Loucy (cell line): ENCODE measurements around the gene CEP112.

Source experiments
- H2AFZ ChIP-seq: fragments of 200-600 bp; sonication (generic); 2 replicates; pipeline ENCODE4 v1.6.0; 2016; ENCODE audit warnings: antibody characterized with exemption, mild to moderate bottlenecking, low read length, moderate library complexity
- H3F3A ChIP-seq: fragments of 200-600 bp; 2 replicates; pipeline ENCODE4 v1.6.0; 2016; ENCODE audit warnings: antibody characterized with exemption, low read depth, mild to moderate bottlenecking
- H3K27me3 ChIP-seq: fragments of 200-600 bp; sonication (generic); 2 replicates; pipeline ENCODE4 v1.6.1; 2014; ENCODE audit warnings: low read length, mild to moderate bottlenecking; ENCODE audit not compliant: insufficient read depth, poor library complexity, severe bottlenecking
- H3K36me3 ChIP-seq: fragments of 200-600 bp; sonication (generic); 2 replicates; pipeline ENCODE4 v1.6.1; 2016; ENCODE audit warnings: low read length; ENCODE audit not compliant: insufficient read depth
- H3K4me1 ChIP-seq: fragments of 200-600 bp; sonication (generic); 2 replicates; pipeline ENCODE4 v1.5.1; 2014; ENCODE audit warnings: low read length, mild to moderate bottlenecking; ENCODE audit not compliant: insufficient read depth, poor library complexity, severe bottlenecking
- H3K4me2 ChIP-seq: fragments of 200-600 bp; sonication (generic); 2 replicates; pipeline ENCODE4 v1.6.0; 2014; ENCODE audit warnings: antibody characterized with exemption, low read length, low read depth, mild to moderate bottlenecking; ENCODE audit not compliant: poor library complexity, severe bottlenecking
- H3K4me3 ChIP-seq: fragments of 200-600 bp; sonication (generic); 2 replicates; pipeline ENCODE4 v1.5.1; 2014; ENCODE audit warnings: low read length, mild to moderate bottlenecking, mixed read lengths; ENCODE audit not compliant: poor library complexity, severe bottlenecking
- H3K79me2 ChIP-seq: fragments of 200-600 bp; sonication (generic); 2 replicates; pipeline ENCODE4 v1.6.1; 2014; ENCODE audit warnings: low read length; ENCODE audit not compliant: insufficient read depth
- H3K9ac ChIP-seq: fragments of 200-600 bp; sonication (generic); 2 replicates; pipeline ENCODE4 v1.6.0; 2014; ENCODE audit warnings: mild to moderate bottlenecking, low read depth, low read length, moderate library complexity; ENCODE audit not compliant: poor library complexity, severe bottlenecking
- H3K9me2 ChIP-seq: fragments of 200-600 bp; sonication (generic); replicated peaks from 2 replicates; pipeline ENCODE4 v1.6.1; 2016; ENCODE audit warnings: low read depth, low read length, mixed read lengths
- H3K9me3 ChIP-seq: fragments of 200-600 bp; sonication (generic); 2 replicates; pipeline ENCODE4 v1.6.1; 2014; ENCODE audit warnings: mild to moderate bottlenecking, antibody characterized with exemption, low read length, low read depth; ENCODE audit not compliant: insufficient read depth
- H4K20me1 ChIP-seq: fragments of 200-600 bp; sonication (generic); 2 replicates; pipeline ENCODE4 v1.6.0; 2014; ENCODE audit warnings: antibody characterized with exemption, low read length, mild to moderate bottlenecking; ENCODE audit not compliant: insufficient read depth, poor library complexity, severe bottlenecking
- CTCF ChIP-seq: fragments of 200-600 bp; sonication (generic); conservative IDR thresholded peaks from 2 replicates; pipeline ENCODE4 v1.5.1; 2014; ENCODE audit warnings: mild to moderate bottlenecking, antibody characterized with exemption, low read length
- EZH2phosphoT487 ChIP-seq: fragments of 200-600 bp; IDR thresholded peaks from 2 replicates; pipeline ENCODE4 v1.6.1; 2018; ENCODE audit warnings: antibody characterized with exemption, mild to moderate bottlenecking, moderate library complexity, borderline replicate concordance

CEP112 gene

GRCh38 chr17:65679165-65679845, 512.6 kb downstream of the CEP112 start:
- H3K27me3 ChIP-seq: no peaks in the 10 kb centered on the region
- H3K4me2 ChIP-seq: no peak overlapping the region
- H3K9me3 ChIP-seq: no peaks in the 10 kb centered on the region
- no peak overlapping the region for H3K4me3 ChIP-seq
- H4K20me1 ChIP-seq: no peaks in the 10 kb centered on the region
- TF ChIP-seq CTCF: no peak
- H3K79me2 ChIP-seq: no peaks in the 10 kb centered on the region
- no peaks in the 10 kb centered on the region for H3K9me2 ChIP-seq
- H3K9ac ChIP-seq: no peak overlapping the region
- H3F3A ChIP-seq: no peaks in the 10 kb centered on the region
- no peaks in the 10 kb centered on the region for H3K4me1 ChIP-seq
- no peak overlapping the region for H2AFZ ChIP-seq
- H3K36me3 ChIP-seq: no peaks in the 10 kb centered on the region

GRCh38 chr17:65678546-65678945, 513.4 kb downstream of the CEP112 start:
- Histone ChIP-seq H2AFZ (no peak overlapping the region), H3K79me2 (no peaks in the 10 kb centered on the region), H3K4me3 (no peak overlapping the region), H3K9me3 (no peaks in the 10 kb centered on the region), H3K9ac (no peak overlapping the region), H4K20me1 (no peaks in the 10 kb centered on the region), H3K36me3 (no peaks in the 10 kb centered on the region), H3K4me1 (no peaks in the 10 kb centered on the region), H3K4me2 (no peak overlapping the region), H3F3A (no peaks in the 10 kb centered on the region), H3K9me2 (no peaks in the 10 kb centered on the region), H3K27me3 (no peaks in the 10 kb centered on the region)
- no peak for TF ChIP-seq CTCF
- TF ChIP-seq EZH2phosphoT487: no peak

GRCh38 chr17:65677932-65678331, 514.0 kb downstream of the CEP112 start:
- H3K36me3 ChIP-seq: no peaks in the 10 kb centered on the region
- no peaks in the 10 kb centered on the region for H3K27me3 ChIP-seq
- no peaks in the 10 kb centered on the region for H3F3A ChIP-seq
- no peak overlapping the region for H2AFZ ChIP-seq
- no peaks in the 10 kb centered on the region for H3K4me1 ChIP-seq
- TF ChIP-seq CTCF: no peak
- no peak for TF ChIP-seq EZH2phosphoT487
- H3K4me2 ChIP-seq: no peak overlapping the region
- no peaks in the 10 kb centered on the region for H3K79me2 ChIP-seq
- no peak overlapping the region for H3K9ac ChIP-seq
- no peaks in the 10 kb centered on the region for H3K9me2 ChIP-seq
- H4K20me1 ChIP-seq: no peaks in the 10 kb centered on the region
- H3K4me3 ChIP-seq: no peak overlapping the region
- no peaks in the 10 kb centered on the region for H3K9me3 ChIP-seq
